Lower leg skin (tissue), 3 donors: ENCODE results near the gene ACOX1.

Experiments
- CTCF ChIP-seq, 3 donors: fragments of 450-650 bp; IDR thresholded peaks; one replicate each; pipeline ENCODE4 v1.5.1; 2016; ENCODE audit warnings: antibody characterized with exemption in 3 of 3, mild to moderate bottlenecking in 3 of 3, moderate library complexity in 2 of 3
- POLR2A ChIP-seq, 2 donors: fragments of 450-650 bp; IDR thresholded peaks; one replicate each; pipeline ENCODE4 v1.6.1; 2016 to 2017; ENCODE audit warnings: antibody characterized with exemption in 2 of 2, mild to moderate bottlenecking in 1 of 2, moderate library complexity in 1 of 2

GRCh38 chr17:75959839-75960511 is 19.0 kb downstream of the ACOX1 start:
- TF ChIP-seq CTCF (IDR thresholded peaks at IDR 0.05) (no peak), POLR2A (IDR thresholded peaks at IDR 0.05) (no peak)
